ENCODE measurements around the gene TNS4. TPM values are rescaled to one million over a fixed set of nuclear protein-coding genes. Genes with fewer than 3 reads are reported as not detected.
"Not testable (repeated sequence)": the region's sequence is repeated elsewhere in the genome, so short reads cannot be mapped to it uniquely, and the experiment has no call there.

Gene TNS4
- total RNA-seq = 0.05 and 0.69 TPM in 2 replicates

GRCh38 chr17:40501499-40501911 lies at the start of gene TNS4:
Gene TNS4, minus strand, starts transcription at chr17:40501623. Its CDS starts 5,198 bp downstream, at chr17:40496425.
- no peak for DNase-seq (ENCODE audit: low read depth)

DNA sequence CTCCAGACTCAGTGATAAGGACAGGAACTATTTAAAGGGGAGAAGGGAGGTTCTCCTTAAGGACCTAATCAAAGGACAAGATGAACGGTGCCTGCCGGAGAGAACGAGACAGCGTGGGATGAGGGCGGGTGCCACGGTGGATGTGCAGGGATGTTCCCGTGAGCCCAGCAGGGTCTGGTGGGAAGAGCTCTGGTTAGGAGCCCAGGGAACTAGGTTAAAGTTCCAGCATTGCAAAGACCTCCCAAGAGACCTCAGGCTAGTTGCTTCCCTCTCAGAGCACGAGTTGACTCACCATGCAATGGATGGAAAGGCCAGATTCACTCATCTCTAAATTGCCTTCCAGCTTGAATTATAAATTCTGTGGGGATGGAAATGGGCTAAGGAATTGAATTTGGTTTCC lies 49.2 kb upstream of the TNS4 start:
- peak; percentile 31 for DNase-seq (ENCODE audit: low read depth)

DNA sequence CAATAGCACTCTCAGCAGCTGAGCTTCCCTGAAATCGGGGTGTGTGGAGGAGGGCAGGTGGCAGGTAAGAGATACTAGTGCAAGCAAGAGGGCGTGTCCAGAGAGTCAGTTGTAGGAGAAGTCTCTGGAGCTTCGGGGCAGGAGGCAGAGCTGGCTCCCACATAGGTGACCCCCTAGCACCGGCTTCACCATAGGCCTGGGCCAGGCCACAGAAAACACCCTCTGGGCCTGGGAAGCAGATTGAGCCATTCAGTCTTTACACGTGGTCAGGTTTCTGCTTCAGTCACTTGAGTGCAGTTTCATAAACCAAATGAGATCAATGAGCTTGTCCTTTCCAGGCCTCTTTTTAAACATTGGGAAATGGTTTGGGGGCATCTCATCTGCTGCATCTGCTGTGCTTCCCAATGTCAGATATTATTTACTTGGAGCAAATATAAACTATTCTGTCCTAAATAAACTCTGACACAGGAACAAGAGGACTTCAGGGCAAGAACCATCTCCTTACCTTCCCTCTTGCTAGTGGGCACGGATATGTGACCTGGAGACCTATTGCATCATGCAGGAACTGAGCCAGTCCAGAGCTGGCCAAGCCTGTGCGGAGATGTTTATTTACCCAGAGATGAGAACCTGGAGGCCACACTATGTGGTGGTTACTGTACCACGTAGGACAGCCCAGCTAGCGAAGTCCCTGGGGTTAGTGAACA lies 47.7 kb upstream of the TNS4 start:
- DNase-seq (ENCODE audit: low read depth) = peak; percentile 89

GRCh38 chr17:40548491-40548981 lies 47.1 kb upstream of the TNS4 start:
- no peak for DNase-seq (ENCODE audit: low read depth)

GRCh38 chr17:40547785-40548478 lies 46.5 kb upstream of the TNS4 start:
- no peak for DNase-seq (ENCODE audit: low read depth)

DNA sequence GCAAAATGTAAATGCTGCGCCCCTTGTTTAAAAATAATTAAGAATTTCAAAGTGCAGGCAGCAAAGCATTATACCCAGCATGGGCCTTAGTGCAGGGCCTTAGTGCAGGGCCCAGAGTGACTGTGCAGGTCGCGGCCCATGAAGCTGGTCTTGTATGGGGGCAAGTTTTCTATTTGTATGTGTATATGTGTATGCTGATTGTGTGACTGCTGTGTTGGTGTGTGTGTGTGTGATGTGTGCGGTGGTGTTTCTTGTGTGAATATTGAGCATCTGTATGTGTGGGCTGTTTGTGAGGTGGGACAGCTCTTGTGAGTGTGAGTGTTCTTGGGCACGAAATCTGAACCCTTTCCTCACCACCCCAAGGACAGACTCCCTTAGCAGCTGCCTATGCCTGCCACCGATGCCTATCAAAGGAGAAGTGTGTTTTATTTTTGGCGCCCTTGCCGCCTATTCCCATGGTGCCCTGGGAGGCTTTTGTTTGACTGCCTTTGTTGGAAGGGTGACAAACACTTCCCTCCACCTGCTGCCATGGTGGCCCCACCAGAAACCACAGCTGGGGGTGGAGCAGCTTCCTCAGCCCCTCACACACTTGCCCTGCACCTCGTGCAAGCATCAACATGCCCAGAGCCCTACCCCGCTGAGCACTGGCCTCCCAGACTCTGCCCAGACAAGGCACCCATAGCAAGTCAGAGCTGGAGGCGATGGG lies 45.8 kb upstream of the TNS4 start:
- no peak for DNase-seq (ENCODE audit: low read depth)

DNA sequence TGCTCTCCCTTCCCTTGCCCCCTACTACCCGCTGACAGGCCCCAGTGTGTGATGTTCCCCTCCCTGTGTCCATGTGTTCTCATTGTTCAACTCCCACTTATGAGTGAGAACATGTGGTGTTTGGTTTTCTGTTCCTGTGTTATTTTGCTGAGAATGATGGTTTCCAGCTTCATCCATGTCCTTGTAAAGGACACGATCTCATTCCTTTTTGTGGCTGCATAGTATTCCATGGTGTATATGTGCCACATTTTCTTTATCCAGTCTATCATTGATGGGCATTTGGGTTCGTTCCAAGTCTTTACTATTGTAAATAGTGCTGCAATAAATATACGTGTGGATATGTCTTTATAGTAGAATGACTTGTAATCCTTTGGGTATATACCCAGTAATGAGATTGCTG lies 45.1 kb upstream of the TNS4 start:
- DNase-seq (ENCODE audit: low read depth) = not testable (repeated sequence)

GRCh38 chr17:40545660-40546059 lies 44.2 kb upstream of the TNS4 start:
- no peak for DNase-seq (ENCODE audit: low read depth)

GRCh38 chr17:40542558-40543411 lies 41.4 kb upstream of the TNS4 start:
- peak; percentile 71 for DNase-seq (ENCODE audit: low read depth)

DNA sequence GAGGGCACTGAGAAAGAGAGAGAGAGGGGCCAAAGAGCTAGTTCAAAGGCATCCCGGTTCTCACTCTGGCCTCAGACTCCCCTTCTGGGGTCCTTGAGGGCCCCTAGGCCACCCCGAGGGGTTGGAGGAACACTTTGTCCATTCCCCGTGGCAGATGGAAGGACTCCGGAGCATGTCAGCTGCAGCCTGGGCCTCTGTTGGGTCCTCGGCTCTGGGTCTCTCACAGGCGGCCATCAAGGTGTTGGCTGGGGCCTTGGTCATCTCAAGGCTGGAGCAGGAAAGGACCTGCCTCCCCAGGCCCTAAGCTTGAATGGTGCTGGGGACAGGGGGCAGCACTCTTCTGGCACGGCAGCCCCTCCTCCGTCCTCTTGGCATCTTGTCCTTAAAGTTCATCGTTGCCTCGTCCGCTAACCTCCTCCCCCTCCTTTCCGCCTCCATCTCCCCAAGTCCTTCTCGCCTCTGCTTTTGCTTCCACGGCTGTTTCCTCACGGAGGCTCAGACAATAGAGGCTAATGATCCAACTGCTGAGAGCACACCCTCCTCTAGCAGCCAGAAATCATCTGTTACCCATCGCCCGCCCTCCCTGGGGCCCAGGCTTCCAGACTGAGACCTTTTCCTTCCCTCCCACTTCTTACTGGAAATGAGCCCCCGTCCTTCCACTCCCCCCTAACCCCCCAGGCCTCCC lies 40.6 kb upstream of the TNS4 start:
- no peak for DNase-seq (ENCODE audit: low read depth)

DNA sequence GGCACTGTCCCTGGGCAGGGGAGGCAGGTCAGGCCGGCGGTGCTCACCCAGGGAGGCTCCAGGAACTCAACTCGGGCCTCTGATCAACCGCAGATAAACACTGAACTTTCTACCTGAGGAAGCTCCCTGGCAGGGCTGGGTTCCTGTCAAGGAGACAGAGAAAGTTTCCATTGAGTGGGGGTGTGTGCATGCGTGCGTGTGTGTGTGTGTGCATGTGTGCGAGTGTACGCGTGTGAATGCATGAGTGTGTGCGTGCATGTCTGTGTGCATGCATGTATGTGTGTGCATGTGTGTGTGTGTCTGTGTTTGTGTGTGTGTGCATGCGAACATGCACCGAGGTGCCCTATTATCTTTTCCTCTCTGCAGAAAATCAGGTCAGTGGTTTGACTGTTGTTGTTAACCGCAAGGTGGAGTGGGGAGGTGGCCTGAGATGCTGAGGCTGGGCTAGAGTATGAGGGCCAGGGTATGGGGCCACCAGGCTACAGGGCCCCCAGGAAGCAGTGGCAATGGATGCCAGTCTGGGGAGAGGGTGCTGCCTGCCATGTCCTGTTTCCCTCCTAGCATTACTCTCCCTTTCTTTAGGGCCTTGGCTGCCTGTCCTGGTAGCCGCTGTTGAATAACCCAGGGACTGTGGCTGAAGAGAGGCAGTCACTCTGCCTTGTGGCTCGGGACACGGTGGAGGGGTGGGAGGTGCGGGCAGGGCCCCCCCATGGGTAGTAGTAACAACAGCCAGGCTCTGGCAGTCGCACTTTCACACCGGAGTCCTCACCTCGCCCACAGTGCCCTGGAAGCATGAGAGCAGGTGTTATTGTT lies 39.8 kb upstream of the TNS4 start:
- no peak for DNase-seq (ENCODE audit: low read depth)

DNA sequence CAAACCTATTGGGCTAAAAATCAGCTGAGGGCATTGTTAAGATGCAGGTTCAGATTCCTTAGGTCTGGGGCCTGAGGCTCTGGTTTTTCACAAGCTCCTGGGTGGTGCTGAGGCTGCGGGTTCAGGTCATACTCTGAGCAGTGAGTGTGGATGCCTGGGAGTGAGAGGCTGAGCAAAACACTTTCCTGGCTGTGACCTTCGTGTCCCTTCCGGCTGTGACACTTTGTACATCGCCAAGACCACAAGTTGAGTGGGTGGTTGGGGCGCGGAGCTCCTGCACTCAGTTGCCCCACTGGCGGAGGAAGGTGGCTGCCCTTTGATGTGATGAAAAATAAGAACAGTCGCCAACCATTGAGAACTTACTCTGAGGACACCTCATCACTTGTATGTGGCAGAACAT lies 39.0 kb upstream of the TNS4 start:
- DNase-seq (ENCODE audit: low read depth) = no peak

DNA sequence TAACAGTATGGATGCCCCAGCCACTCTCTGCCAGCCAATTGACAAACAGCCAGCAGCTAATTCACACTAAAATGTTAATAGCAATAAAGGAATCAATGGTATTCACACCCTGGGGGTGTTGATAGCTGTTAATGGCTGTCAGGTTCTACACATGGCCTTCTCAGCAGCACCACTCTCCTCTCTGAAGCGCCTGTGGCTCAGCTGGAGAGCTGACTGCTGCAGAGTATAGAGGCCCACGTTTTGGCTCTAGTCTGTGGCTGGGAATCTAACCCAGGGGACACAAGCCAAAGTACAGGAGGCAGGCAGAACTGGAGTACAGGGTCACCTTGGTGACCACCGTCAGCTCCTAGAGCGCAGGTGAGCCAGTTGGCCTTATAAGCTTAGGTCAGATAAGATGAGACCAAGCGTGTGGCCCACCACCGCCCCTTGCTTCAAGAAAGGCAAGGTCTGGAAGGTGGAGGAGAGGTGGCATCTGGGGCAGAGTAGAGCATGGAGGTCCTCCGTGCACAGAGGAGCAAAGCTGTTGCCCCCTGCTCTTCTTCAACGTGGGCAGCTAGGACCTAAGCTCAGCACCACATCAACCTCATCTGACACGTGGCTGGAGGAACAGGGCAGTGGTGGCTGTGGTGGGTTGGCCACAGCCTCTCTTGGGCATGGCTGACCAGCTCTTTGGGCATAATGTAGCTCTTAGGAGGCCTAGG lies 38.4 kb upstream of the TNS4 start:
- DNase-seq (ENCODE audit: low read depth) = no peak

GRCh38 chr17:40538936-40539705 lies 37.7 kb upstream of the TNS4 start:
- DNase-seq (ENCODE audit: low read depth) = no peak

GRCh38 chr17:40538019-40538935 lies 36.9 kb upstream of the TNS4 start:
- DNase-seq (ENCODE audit: low read depth) = peak; percentile 67

DNA sequence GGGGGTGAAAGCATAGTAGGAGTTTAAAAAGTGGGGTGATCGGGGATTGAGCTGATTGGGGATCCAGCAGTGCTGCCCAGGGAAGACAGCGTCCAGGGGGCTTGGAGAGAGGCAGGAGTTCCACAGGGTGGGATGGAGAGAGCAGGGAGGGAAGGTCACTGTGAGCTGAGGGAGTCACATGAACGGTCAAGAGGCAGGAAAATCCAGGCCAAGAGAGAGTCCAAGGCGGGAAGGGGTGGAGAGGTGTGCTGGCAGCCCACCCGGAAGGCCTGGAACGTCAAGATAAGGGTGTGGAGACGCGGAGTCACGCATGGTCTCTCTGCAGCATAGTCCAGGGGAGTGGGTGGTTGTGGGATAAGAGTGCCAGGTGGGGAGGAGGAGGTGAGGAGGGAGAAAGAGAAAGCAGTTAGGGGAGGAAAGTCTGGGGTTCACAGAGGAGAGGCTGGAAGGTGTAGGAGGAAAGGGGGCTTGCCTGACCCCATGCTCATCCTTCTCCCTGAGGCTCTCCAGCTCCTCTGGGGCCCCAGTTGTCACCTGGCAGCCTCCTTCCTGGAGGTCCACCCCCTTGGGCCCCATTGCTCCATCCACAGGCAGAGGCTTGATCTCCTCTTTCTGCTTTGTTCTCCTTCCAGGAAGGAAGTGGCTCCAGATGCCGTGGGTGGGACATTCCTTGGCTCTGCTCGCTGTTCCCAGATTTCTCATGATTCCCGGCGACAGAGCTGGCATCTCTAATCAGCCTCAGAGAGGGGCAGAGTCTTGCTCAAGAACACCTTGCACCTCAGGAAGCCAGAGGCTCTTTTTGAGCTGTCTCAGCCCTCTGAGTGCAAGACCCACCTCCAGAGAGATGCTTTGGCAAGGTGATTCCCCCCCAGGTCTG lies 35.1 kb upstream of the TNS4 start:
- peak; percentile 52 for DNase-seq (ENCODE audit: low read depth)

- no peak for DNase-seq (ENCODE audit: low read depth)
Observed at GRCh38 chr17:40535924-40536294, 34.5 kb upstream of the TNS4 start.

Data from renal cortical epithelial cell (primary cell).